ENCODE results near the gene GPRC6A.

GPRC6A gene

GRCh38 chr6:116799945-116800344, 28.9 kb downstream of the GPRC6A start:
- DNase-seq = no peak
- in situ Hi-C loops (cut with MboI; ENCODE audit: low pct_unique_long_range_greater_than_20kb, low sequenced_read_pairs) = no loop called here

- DNase-seq = no peak
- in situ Hi-C loops (cut with MboI; ENCODE audit: low pct_unique_long_range_greater_than_20kb, low sequenced_read_pairs) = no loop called here
These were observed 31.3 kb downstream of the GPRC6A start for GRCh38 chr6:116797585-116797984.

GRCh38 chr6:116793224-116793623, 35.7 kb downstream of the GPRC6A start:
- in situ Hi-C loops (cut with MboI; ENCODE audit: low pct_unique_long_range_greater_than_20kb, low sequenced_read_pairs) = no loop called here
- no peak for DNase-seq

GRCh38 chr6:116783852-116784251, 45.0 kb downstream of the GPRC6A start:
- no peak for DNase-seq
- in situ Hi-C loops (cut with MboI; ENCODE audit: low pct_unique_long_range_greater_than_20kb, low sequenced_read_pairs) = no loop called here

GRCh38 chr6:116779573-116780164, 49.2 kb downstream of the GPRC6A start:
- DNase-seq = peak; percentile 64
- in situ Hi-C loops (cut with MboI; ENCODE audit: low pct_unique_long_range_greater_than_20kb, low sequenced_read_pairs) = no loop called here

GRCh38 chr6:116773886-116774285, 55.0 kb downstream of the GPRC6A start:
- in situ Hi-C loops (cut with MboI; ENCODE audit: low pct_unique_long_range_greater_than_20kb, low sequenced_read_pairs) = no loop called here
- no peak for DNase-seq

- DNase-seq = no peak
- in situ Hi-C loops (cut with MboI; ENCODE audit: low pct_unique_long_range_greater_than_20kb, low sequenced_read_pairs) = no loop called here
These were observed 56.4 kb downstream of the GPRC6A start for GRCh38 chr6:116772450-116772849.

GRCh38 chr6:116767715-116768114, 61.2 kb downstream of the GPRC6A start:
- no peak for DNase-seq
- in situ Hi-C loops (cut with MboI; ENCODE audit: low pct_unique_long_range_greater_than_20kb, low sequenced_read_pairs) = no loop called here

- no peak for DNase-seq
These were observed 62.2 kb downstream of the GPRC6A start for GRCh38 chr6:116766506-116767176.

GRCh38 chr6:116764961-116765841, 63.7 kb downstream of the GPRC6A start, which contains the start of gene FAM162B:
TSS of gene FAM162B (minus strand) at chr6:116765719. CDS start at chr6:116765576, 143 bp downstream.
- peak; percentile 24 for DNase-seq
- in situ Hi-C loops (cut with MboI; ENCODE audit: low pct_unique_long_range_greater_than_20kb, low sequenced_read_pairs) = no loop called here

More at GRCh38 chr6:116766506-116767176, 62.2 kb downstream of the GPRC6A start:
- in situ Hi-C loops (cut with MboI; ENCODE audit: low pct_unique_long_range_greater_than_20kb, low sequenced_read_pairs) = no loop called here

- DNase-seq = no peak
- in situ Hi-C loops (cut with MboI; ENCODE audit: low pct_unique_long_range_greater_than_20kb, low sequenced_read_pairs) = no loop called here
These were observed 64.3 kb downstream of the GPRC6A start for GRCh38 chr6:116764629-116764960.

- in situ Hi-C loops (cut with MboI; ENCODE audit: low pct_unique_long_range_greater_than_20kb, low sequenced_read_pairs) = no loop called here
- no peak for DNase-seq
These were observed 64.8 kb downstream of the GPRC6A start for GRCh38 chr6:116763906-116764628.

GRCh38 chr6:116763048-116763447, 65.8 kb downstream of the GPRC6A start:
- in situ Hi-C loops (cut with MboI; ENCODE audit: low pct_unique_long_range_greater_than_20kb, low sequenced_read_pairs) = no loop called here
- no peak for DNase-seq

- in situ Hi-C loops (cut with MboI; ENCODE audit: low pct_unique_long_range_greater_than_20kb, low sequenced_read_pairs) = no loop called here
- no peak for DNase-seq
These were observed 66.6 kb downstream of the GPRC6A start for GRCh38 chr6:116762235-116762634.

- in situ Hi-C loops (cut with MboI; ENCODE audit: low pct_unique_long_range_greater_than_20kb, low sequenced_read_pairs) = no loop called here
- no peak for DNase-seq
These were observed 67.1 kb downstream of the GPRC6A start for GRCh38 chr6:116761779-116762178.

- in situ Hi-C loops (cut with MboI; ENCODE audit: low pct_unique_long_range_greater_than_20kb, low sequenced_read_pairs) = no loop called here
- DNase-seq = no peak
These were observed 83.7 kb downstream of the GPRC6A start for GRCh38 chr6:116745176-116745575.
